Measurements from ENCODE around the gene LZTS2. TPM values are rescaled to one million over a fixed set of nuclear protein-coding genes. Genes with fewer than 3 reads are reported as not detected.

LZTS2 gene
- polyA plus RNA-seq, 1 experiment, result 33.3 TPM

- CTCF ChIA-PET, result interaction anchor here (1.1 to 17.3 kb wide), 9 partner anchors 8 to 99 kb away, joined by 3 to 414 read pairs (median 22); partner anchors contain the start of gene KAZALD1
These were observed 43.7 kb downstream of the LZTS2 start for GRCh38 chr10:101043363-101043707.

GRCh38 chr10:101044117-101044516 lies 44.5 kb downstream of the LZTS2 start:
- ChIA-PET CTCF (interaction anchor here (0.5 to 17.3 kb wide), 6 partner anchors 20 to 423 kb away, joined by 3 to 414 read pairs (median 17); partner anchors contain the start of gene KAZALD1), POLR2A (interaction anchor here (1.0 to 3.2 kb wide), 6 partner anchors 10 to 774 kb away, joined by 3 to 30 read pairs (median 4); partner anchors contain the start of genes KAZALD1 and OGA)
- no peak overlapping the region for H3K27ac ChIP-seq (ENCODE audit: low read depth, low read length)
- no peak overlapping the region for H3K4me3 ChIP-seq (ENCODE audit: low read depth, low read length)
- no peaks in the 10 kb centered on the region; the same call in 1 of the 2 replicates for H3K9me3 ChIP-seq (ENCODE audit: control insufficient read depth, insufficient read depth, low read length)
- no peak for TF ChIP-seq CTCF (IDR thresholded peaks at IDR 0.05; ENCODE audit: low read depth, low read length)
- peaks cover 11% of the 10 kb centered on the region for H3K27me3 ChIP-seq (ENCODE audit: control insufficient read depth, insufficient read depth, low read length)
- DNase-seq (ENCODE audit: low read depth, low spot score), result no peak

More at GRCh38 chr10:101043363-101043707, 43.7 kb downstream of the LZTS2 start:
- H3K27me3 ChIP-seq (ENCODE audit: control insufficient read depth, insufficient read depth, low read length), result peaks cover 4% of the 10 kb centered on the region
- peak overlapping the region; percentile 58 for H3K4me3 ChIP-seq (ENCODE audit: low read depth, low read length)
- no peak for DNase-seq (ENCODE audit: low read depth, low spot score)
- no peaks in the 10 kb centered on the region; the same call in 1 of the 2 replicates for H3K9me3 ChIP-seq (ENCODE audit: control insufficient read depth, insufficient read depth, low read length)
- TF ChIP-seq CTCF (IDR thresholded peaks at IDR 0.05; ENCODE audit: low read depth, low read length), result no peak
- POLR2A ChIA-PET, result interaction anchor here (1.0 to 3.2 kb wide), 11 partner anchors 9 to 775 kb away, joined by 3 to 30 read pairs (median 4); partner anchors contain the start of genes KAZALD1, OGA, PDZD7 and SFXN3
- peak overlapping the region; percentile 84 for H3K27ac ChIP-seq (ENCODE audit: low read depth, low read length)

- no peak for DNase-seq (ENCODE audit: low read depth, low spot score)
- Histone ChIP-seq H3K9me3 (ENCODE audit: control insufficient read depth, insufficient read depth, low read length) (no peaks in the 10 kb centered on the region; the same call in 1 of the 2 replicates), H3K4me3 (ENCODE audit: low read depth, low read length) (no peak overlapping the region), H3K27ac (ENCODE audit: low read depth, low read length) (no peak overlapping the region), H3K27me3 (ENCODE audit: control insufficient read depth, insufficient read depth, low read length) (peaks cover 17% of the 10 kb centered on the region)
- ChIA-PET CTCF (interaction anchor here (0.9 to 17.3 kb wide), 4 partner anchors 15 to 27 kb away, joined by 3 to 414 read pairs (median 3); partner anchors contain the start of genes KAZALD1 and SFXN3), POLR2A (no interaction called here)
- 0 out of 2 replicates have a peak, but pooled peaks have one; percentile 1 for TF ChIP-seq CTCF (IDR thresholded peaks at IDR 0.05; ENCODE audit: low read depth, low read length)
These were observed 47.0 kb downstream of the LZTS2 start for GRCh38 chr10:101046332-101047238.

- H3K9me3 ChIP-seq (ENCODE audit: control insufficient read depth, insufficient read depth, low read length), result no peaks in the 10 kb centered on the region; the same call in 1 of the 2 replicates
- POLR2A ChIA-PET, result no interaction called here
- CTCF ChIA-PET, result interaction anchor here (0.9 to 17.3 kb wide), 3 partner anchors 16 to 28 kb away, joined by 3 to 414 read pairs (median 3); partner anchors contain the start of genes KAZALD1 and SFXN3
- TF ChIP-seq CTCF (IDR thresholded peaks at IDR 0.05; ENCODE audit: low read depth, low read length), result no peak
- no peak for DNase-seq (ENCODE audit: low read depth, low spot score)
- no peak overlapping the region for H3K4me3 ChIP-seq (ENCODE audit: low read depth, low read length)
- peaks cover 17% of the 10 kb centered on the region for H3K27me3 ChIP-seq (ENCODE audit: control insufficient read depth, insufficient read depth, low read length)
- H3K27ac ChIP-seq (ENCODE audit: low read depth, low read length), result no peak overlapping the region
These were observed 47.7 kb downstream of the LZTS2 start for GRCh38 chr10:101047268-101047667.

Measured in AG04450 (cell line).